Measurements from ENCODE around the gene MAP3K12.
A peak's percentile ranks its signal among the peaks of the same experiment; 100 is the strongest.
"Not testable (repeated sequence)": the region's sequence is repeated elsewhere in the genome, so short reads cannot be mapped to it uniquely, and the experiment has no call there.

The MAP3K12 gene

GRCh38 chr12:53465679-53466078, 33.6 kb downstream of the MAP3K12 start:
- DNase-seq = no peak

GRCh38 chr12:53464685-53465418, 34.4 kb downstream of the MAP3K12 start:
- DNase-seq = no peak

- no peak for DNase-seq
Observed at GRCh38 chr12:53463802-53464560, 35.3 kb downstream of the MAP3K12 start.

GRCh38 chr12:53462935-53463334, 36.3 kb downstream of the MAP3K12 start:
- DNase-seq = no peak

- DNase-seq = no peak
Observed at GRCh38 chr12:53461591-53461990, 37.7 kb downstream of the MAP3K12 start.

GRCh38 chr12:53461059-53461458, 38.2 kb downstream of the MAP3K12 start:
- DNase-seq = no peak

GRCh38 chr12:53459097-53459496, 40.2 kb downstream of the MAP3K12 start:
- DNase-seq = no peak

GRCh38 chr12:53456654-53457366, 42.4 kb downstream of the MAP3K12 start:
- no peak for DNase-seq

DNA sequence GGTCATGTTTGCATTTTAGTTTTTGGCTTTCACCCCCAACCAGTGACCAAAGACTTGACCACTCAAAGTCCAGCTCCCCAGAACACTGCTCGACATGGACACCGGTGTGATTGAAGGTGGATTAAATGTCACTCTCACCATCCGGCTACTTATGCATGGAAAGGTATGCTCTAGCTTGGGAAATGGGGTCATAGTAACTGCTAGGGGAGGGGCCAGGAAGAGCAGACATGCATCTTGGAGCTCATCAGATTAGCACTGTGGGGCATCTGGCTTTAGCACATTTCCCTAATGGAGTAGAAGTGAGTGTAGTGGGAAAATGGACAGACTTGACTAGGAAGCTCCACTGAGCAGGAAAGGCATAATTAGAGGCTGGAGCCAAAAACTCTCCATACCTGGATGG, 44.6 kb downstream of the MAP3K12 start:
- no peak for DNase-seq

- no peak for DNase-seq
Observed at GRCh38 chr12:53453953-53454640, 45.2 kb downstream of the MAP3K12 start.

DNA sequence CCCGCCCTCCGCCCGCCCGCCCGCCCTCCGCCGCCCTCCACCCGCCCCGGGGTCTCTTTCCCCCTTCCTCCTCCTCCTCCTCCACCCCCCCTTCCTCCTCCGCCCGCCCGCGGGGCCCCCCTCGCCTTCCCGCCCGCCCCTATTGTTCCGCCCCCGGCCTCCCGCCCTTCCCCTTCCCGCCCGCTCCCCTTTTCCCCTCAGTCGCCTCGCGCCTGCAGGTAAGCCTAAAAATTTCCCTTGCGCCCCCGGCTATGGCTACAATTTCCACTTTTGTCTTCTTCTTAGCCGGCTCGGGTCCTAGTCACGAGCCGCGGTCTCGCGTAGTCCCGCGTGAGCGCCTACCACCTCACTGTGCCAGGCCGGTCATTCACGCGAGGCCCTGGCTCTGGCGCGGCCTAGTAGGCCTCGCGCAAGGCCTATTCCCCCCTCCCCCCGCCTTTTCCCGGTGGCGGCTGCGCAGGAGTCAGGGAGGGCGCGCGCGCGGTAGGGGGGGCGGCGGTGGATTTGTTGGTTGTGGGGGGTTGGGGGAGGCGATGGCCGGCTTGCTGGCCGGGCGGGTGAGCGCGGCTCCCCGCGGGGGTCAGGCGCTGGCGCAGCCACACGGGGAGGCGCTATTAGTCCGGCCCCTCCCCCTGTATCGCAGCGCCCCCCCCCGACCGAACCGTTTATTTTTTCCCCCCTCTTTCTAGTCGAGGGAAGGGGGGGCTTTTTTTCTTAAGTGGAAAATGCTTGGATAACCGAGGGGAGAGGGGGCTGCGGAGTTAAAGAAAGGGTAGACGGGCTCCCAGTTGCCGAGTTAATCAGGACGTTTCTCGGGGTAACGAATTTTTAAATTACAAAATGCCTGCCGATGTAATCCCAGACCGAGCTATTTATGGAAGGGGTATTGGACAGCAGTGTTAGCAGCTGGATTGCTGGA, 46.8 kb downstream of the MAP3K12 start:
- peak; percentile 76 for DNase-seq

- peak; percentile 99 for DNase-seq
Observed at GRCh38 chr12:53451661-53452158, 47.5 kb downstream of the MAP3K12 start, which contains the start of gene PCBP2. TSS of gene PCBP2 (plus strand) at chr12:53452102. CDS start at chr12:53454801, 2,699 bp downstream.

DNA sequence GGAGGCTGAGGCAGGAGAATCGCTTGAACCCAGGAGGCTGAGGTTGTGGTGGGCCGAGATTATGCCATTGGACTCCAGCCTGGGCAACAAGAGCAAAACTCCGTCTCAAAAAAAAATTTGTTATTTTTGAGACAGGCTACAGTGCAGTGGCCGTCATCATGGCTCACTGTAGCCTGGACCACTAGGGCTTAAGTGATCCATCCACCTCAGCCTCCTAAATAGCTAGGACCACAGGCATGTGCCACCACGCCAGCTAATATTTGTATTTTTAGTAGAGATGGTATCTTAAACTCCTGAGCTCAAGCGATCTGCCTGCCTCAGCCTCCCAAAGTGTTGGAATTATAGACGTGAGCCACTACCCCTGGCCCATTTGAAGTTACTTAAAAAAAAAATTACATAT, 48.3 kb downstream of the MAP3K12 start:
- no peak for DNase-seq

GRCh38 chr12:53444593-53445325, 54.5 kb downstream of the MAP3K12 start:
- DNase-seq = not testable (repeated sequence)

GRCh38 chr12:53443955-53444354, 55.3 kb downstream of the MAP3K12 start:
- no peak for DNase-seq

GRCh38 chr12:53441040-53441833, 58.0 kb downstream of the MAP3K12 start, which contains the start of gene PRR13:
TSS of gene PRR13 (plus strand) at chr12:53441734. CDS start at chr12:53442715, 981 bp downstream.
- DNase-seq = peak; percentile 100

DNA sequence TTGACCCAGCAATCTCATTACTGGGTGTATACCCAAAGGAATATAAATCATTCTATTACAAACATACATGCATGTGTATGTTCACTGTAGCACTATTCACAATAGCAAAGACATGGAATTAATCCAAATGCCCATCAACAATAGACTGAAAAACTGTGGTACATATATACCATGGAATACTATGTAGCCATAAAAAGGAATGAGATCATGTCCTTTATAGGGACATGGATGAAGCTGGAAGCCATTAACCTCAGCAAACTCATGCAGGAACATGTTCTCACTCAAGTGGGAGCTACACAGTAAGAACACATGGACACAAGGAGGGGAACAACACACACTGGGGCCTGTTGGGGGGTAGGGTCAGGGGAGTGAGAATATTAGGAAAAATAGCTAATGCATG, 59.7 kb downstream of the MAP3K12 start:
- not testable (repeated sequence) for DNase-seq

DNA sequence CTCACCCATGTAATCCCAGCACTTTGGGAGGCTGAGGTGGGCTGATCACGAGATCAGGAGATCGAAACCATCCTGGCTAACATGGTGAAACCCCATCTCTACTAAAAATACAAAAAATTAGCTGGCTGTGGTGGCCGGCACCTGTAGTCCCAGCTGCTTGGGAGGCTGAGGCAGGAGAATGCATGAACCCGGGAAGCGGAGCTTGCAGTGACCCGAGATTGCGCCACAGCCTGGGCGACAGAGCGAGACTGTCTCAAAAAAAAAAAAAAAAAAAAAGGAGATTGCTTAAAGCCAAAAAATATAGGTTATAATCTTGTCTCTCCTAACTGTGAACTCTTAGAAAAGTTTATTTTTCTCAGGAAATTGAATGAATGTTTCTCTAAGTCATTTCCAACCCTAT, 63.9 kb downstream of the MAP3K12 start:
- not testable (repeated sequence) for DNase-seq

DNA sequence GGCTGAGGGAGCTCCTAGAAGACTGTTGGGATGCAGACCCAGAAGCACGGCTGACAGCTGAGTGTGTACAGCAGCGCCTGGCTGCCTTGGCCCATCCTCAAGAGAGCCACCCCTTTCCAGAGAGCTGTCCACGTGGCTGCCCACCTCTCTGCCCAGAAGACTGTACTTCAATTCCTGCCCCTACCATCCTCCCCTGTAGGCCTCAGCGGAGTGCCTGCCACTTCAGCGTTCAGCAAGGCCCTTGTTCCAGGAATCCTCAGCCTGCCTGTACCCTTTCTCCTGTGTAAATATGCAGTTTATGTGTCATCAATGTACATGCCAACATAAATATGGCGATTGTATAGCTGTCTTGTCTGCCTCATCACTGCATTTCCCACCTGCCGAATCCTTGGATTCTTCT, 68.1 kb downstream of the MAP3K12 start:
- DNase-seq = no peak

DNA sequence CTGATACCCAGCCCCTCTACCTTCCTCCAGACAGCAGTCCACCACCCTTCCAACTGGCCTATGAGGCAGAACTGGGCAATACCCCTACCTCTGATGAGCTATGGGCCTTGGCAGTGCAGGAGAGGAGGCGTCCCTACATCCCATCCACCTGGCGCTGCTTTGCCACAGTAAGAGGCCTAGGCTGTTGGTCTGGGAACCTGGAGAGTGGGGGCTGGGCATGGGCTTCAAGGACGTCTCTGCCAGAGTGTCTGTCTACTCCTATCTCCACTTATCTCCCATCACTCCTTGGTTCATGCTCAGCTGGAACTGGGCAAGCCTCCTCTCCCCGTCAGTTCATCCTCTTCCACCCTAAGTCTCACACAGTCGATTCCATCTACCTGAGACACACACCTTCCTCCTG, 69.1 kb downstream of the MAP3K12 start:
- DNase-seq = no peak
